HepG2 (cell line): Measurements from ENCODE around the gene RAD50. TPM values are rescaled to one million over a fixed set of nuclear protein-coding genes. Genes with fewer than 3 reads are reported as not detected.

ENCODE experiments used
- ASH2L ChIP-seq: fragments of 300-600, 200-600 bp; sonication (generic); IDR thresholded peaks from 2 replicates; pipeline ENCODE4 v1.7.0; 2017; ENCODE audit warnings: low read depth, mild to moderate bottlenecking, moderate library complexity, mixed read lengths, low read length; ENCODE audit not compliant: insufficient read length
- FLYWCH1 ChIP-seq: sonication (generic); formaldehyde crosslinking; IDR thresholded peaks from 2 replicates; pipeline ENCODE4 v1.8.1; 2023; ENCODE audit warnings: mild to moderate bottlenecking, missing genetic modification reagents
- FOXK2 ChIP-seq: fragments of 450-650 bp; IDR thresholded peaks from 2 replicates; pipeline ENCODE4 v1.6.1; 2016
- GATAD1 ChIP-seq: IDR thresholded peaks from 2 replicates; pipeline ENCODE4 v1.6.1; 2016; ENCODE audit warnings: missing genetic modification reagents, missing compliant biosample characterization
- GATAD2A ChIP-seq: IDR thresholded peaks from 2 replicates; pipeline ENCODE4 v1.6.1; 2016
- KDM5B ChIP-seq: sonication (generic); formaldehyde crosslinking; IDR thresholded peaks from 2 replicates; pipeline ENCODE4 v1.4.0; 2020; ENCODE audit warnings: missing genetic modification reagents, mild to moderate bottlenecking, borderline replicate concordance
- KLF9 ChIP-seq: IDR thresholded peaks from 2 replicates; pipeline ENCODE4 v1.6.1; 2016; ENCODE audit warnings: low read depth
- MLLT10 ChIP-seq: sonication (generic); formaldehyde crosslinking; IDR thresholded peaks from 2 replicates; pipeline ENCODE4 v1.4.0; 2020; ENCODE audit warnings: missing genetic modification reagents
- NFYB ChIP-seq: sonication (generic); formaldehyde crosslinking; IDR thresholded peaks from 2 replicates; pipeline ENCODE4 v1.4.0; 2020; ENCODE audit warnings: missing genetic modification reagents
- RAD21 ChIP-seq: fragments of 450-650 bp; formaldehyde crosslinking; IDR thresholded peaks from 2 replicates; pipeline ENCODE4 v1.5.0; 2020; ENCODE audit warnings: mild to moderate bottlenecking
- SALL1 ChIP-seq: sonication (generic); formaldehyde crosslinking; IDR thresholded peaks from 2 replicates; pipeline ENCODE4 v1.8.0; 2022; ENCODE audit warnings: mild to moderate bottlenecking, missing genetic modification reagents
- YEATS2 ChIP-seq: sonication (generic); formaldehyde crosslinking; IDR thresholded peaks from 2 replicates; pipeline ENCODE4 v1.4.0; 2020; ENCODE audit warnings: missing genetic modification reagents, borderline replicate concordance
- YEATS4 ChIP-seq: sonication (generic); formaldehyde crosslinking; IDR thresholded peaks from 2 replicates; pipeline ENCODE4 v1.4.0; 2020; ENCODE audit warnings: missing genetic modification reagents, borderline replicate concordance
- ZFP36L1 ChIP-seq: sonication (generic); formaldehyde crosslinking; IDR thresholded peaks from 2 replicates; pipeline ENCODE4 v1.8.0; 2022; ENCODE audit warnings: mild to moderate bottlenecking, missing genetic modification reagents, moderate library complexity
- ZNF264 ChIP-seq: sonication (generic); formaldehyde crosslinking; IDR thresholded peaks from 2 replicates; pipeline ENCODE4 v1.4.0; 2020; ENCODE audit warnings: missing genetic modification reagents
- ZNF274 ChIP-seq: sonication (generic); formaldehyde crosslinking; IDR thresholded peaks from 2 replicates; pipeline ENCODE4 v1.5.1; 2020; ENCODE audit warnings: mild to moderate bottlenecking, missing genetic modification reagents
- ZNF30 ChIP-seq: sonication (generic); formaldehyde crosslinking; IDR thresholded peaks from 2 replicates; pipeline ENCODE4 v1.5.0; 2020; ENCODE audit warnings: mild to moderate bottlenecking, missing genetic modification reagents
- ZNF317 ChIP-seq: sonication (generic); formaldehyde crosslinking; IDR thresholded peaks from 2 replicates; pipeline ENCODE4 v1.5.0; 2020; ENCODE audit warnings: mild to moderate bottlenecking, missing genetic modification reagents
- ZNF326 ChIP-seq: sonication (generic); formaldehyde crosslinking; IDR thresholded peaks from 2 replicates; pipeline ENCODE4 v1.4.0; 2020; ENCODE audit warnings: missing genetic modification reagents, borderline replicate concordance
- ZNF333 ChIP-seq: sonication (generic); formaldehyde crosslinking; IDR thresholded peaks from 2 replicates; pipeline ENCODE4 v1.4.0; 2020; ENCODE audit warnings: mild to moderate bottlenecking, missing genetic modification reagents, borderline replicate concordance
- ZNF607 ChIP-seq: sonication (generic); formaldehyde crosslinking; IDR thresholded peaks from 2 replicates; pipeline ENCODE4 v1.5.1; 2020; ENCODE audit warnings: missing genetic modification reagents, mild to moderate bottlenecking, borderline replicate concordance
- ZNF672 ChIP-seq: sonication (generic); formaldehyde crosslinking; IDR thresholded peaks from 2 replicates; pipeline ENCODE4 v1.8.1; 2022; ENCODE audit warnings: missing genetic modification reagents
- ZNF839 ChIP-seq: sonication (generic); formaldehyde crosslinking; IDR thresholded peaks from 2 replicates; pipeline ENCODE4 v1.4.0; 2020; ENCODE audit warnings: missing genetic modification reagents, mild to moderate bottlenecking, borderline replicate concordance
- polyA plus RNA-seq, 8 experiments: library from polyadenylated mRNA; depleted of rRNA in 3 of 8; stranded (reverse) in 7 of 8; unstranded in 1 of 8; fragments of >200 nt; fragmentation: Illumina TruSeq in 4 of 8; extraction: Trizol in 4 of 8; gene quantifications; 2 replicates each; pipeline versions ENCODE4 v1.2.1 to v1.2.3, GENCODE V29; 2011 to 2016; ENCODE audit warnings: low read depth in 4 of 8, missing spikeins in 1 of 8, mixed read lengths in 1 of 8; ENCODE audit not compliant: insufficient read depth in 1 of 8
- total RNA-seq, 5 experiments: library from RNA; depleted of rRNA; stranded (reverse); fragments of >200 nt; fragmentation: Illumina TruSeq; extraction: Trizol; gene quantifications; 2 replicates each; pipeline ENCODE4 v1.2.3, GENCODE V29; 2016; ENCODE audit warnings: low read depth in 1 of 5
- TF ChIP-seq, protein P1 (sequence below): sonication (generic); formaldehyde crosslinking; IDR thresholded peaks from 2 replicates; pipeline ENCODE4 v1.4.0; 2020; ENCODE audit warnings: missing genetic modification reagents, mild to moderate bottlenecking, borderline replicate concordance
- TF ChIP-seq, protein P2 (sequence below): sonication (generic); formaldehyde crosslinking; IDR thresholded peaks from 2 replicates; pipeline ENCODE4 v1.5.0; 2020; ENCODE audit warnings: missing genetic modification reagents
- TF ChIP-seq, protein P3 (sequence below): sonication (generic); formaldehyde crosslinking; IDR thresholded peaks from 2 replicates; pipeline ENCODE4 v1.8.1; 2023; ENCODE audit warnings: mild to moderate bottlenecking, moderate library complexity, missing genetic modification reagents
- TF ChIP-seq, protein P4 (sequence below), 2 experiments: sonication (generic) in 1 of 2; formaldehyde crosslinking in 1 of 2; IDR thresholded peaks; 2 replicates each; pipeline versions ENCODE4 v1.4.0 to v1.6.1; 2018 to 2020; ENCODE audit warnings: missing genetic modification reagents in 2 of 2, borderline replicate concordance in 1 of 2, low read depth in 1 of 2, mild to moderate bottlenecking in 1 of 2, missing biosample characterization in 1 of 2

RAD50 gene
- total and polyA plus RNA-seq, 2 of the 13 experiments (the other 11 are each of a cell fraction or from before 2014, with no cell fraction given), result 19.2 to 23.4 TPM

DNA sequence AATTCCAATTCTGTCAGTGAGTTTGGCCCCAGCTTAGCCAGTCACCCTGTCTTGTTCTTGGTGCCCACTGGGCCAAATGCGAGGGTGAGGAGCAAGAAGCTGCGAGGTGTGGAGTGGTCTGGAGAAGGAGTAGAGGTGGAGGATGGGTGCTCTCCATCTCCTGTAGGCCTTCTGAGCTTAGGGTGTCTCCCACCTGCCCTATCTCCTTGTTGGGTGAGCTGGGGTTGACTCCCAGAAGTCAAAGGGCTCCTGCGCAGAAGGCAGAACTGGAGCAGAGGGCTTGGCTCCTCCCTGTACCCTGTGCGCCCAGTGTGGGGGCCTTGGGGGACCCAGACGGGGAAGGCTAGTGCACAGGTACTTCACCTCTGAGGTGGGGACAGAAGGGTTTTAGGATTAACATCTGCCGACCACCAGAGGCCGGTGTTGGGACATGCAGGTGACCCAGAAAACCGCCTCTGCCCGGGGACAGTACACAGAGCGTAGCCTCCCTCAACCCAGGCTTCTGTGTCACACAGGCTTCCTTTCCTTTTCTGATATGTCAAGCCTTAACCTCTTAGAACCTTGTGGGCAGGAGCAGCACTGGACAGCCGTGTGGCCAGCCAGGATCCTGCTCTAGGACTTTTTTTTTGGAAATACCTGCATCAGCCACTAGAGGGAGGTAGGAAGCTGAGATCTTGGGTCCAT, 30.3 kb upstream of the RAD50 start (continued):
- no peak for TF ChIP-seq FLYWCH1
- peak; percentile 15; the same call in 1 of the 2 replicates for TF ChIP-seq SALL1 (CRISPR knock-in tag)
- TF ChIP-seq ZNF30 (CRISPR knock-in tag), result no peak
- 0 out of 2 replicates have a peak, but pooled peaks have one; percentile 41 for TF ChIP-seq YEATS2 (CRISPR knock-in tag)
- no peak for TF ChIP-seq ZNF274 (CRISPR knock-in tag)
- TF ChIP-seq GATAD1 (CRISPR knock-in tag), result no peak
- TF ChIP-seq, protein P1, sequence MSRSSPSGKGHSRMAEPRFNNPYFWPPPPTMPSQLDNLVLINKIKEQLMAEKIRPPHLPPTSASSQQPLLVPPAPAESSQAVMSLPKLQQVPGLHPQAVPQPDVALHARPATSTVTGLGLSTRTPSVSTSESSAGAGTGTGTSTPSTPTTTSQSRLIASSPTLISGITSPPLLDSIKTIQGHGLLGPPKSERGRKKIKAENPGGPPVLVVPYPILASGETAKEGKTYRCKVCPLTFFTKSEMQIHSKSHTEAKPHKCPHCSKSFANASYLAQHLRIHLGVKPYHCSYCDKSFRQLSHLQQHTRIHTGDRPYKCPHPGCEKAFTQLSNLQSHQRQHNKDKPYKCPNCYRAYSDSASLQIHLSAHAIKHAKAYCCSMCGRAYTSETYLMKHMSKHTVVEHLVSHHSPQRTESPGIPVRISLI (CRISPR knock-in tag), result peak; percentile 59; the same call in 1 of the 2 replicates
- TF ChIP-seq ZNF317 (CRISPR knock-in tag), result 0 out of 2 replicates have a peak, but pooled peaks have one; percentile 21
- no peak for TF ChIP-seq KLF9 (CRISPR knock-in tag)
- TF ChIP-seq, protein P2, sequence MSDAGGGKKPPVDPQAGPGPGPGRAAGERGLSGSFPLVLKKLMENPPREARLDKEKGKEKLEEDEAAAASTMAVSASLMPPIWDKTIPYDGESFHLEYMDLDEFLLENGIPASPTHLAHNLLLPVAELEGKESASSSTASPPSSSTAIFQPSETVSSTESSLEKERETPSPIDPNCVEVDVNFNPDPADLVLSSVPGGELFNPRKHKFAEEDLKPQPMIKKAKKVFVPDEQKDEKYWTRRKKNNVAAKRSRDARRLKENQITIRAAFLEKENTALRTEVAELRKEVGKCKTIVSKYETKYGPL (CRISPR knock-in tag), result no peak
- TF ChIP-seq ASH2L, result peak; percentile 46
- 0 out of 2 replicates have a peak, but pooled peaks have one; percentile 38 for TF ChIP-seq ZNF839 (CRISPR knock-in tag)
- peak; percentile 40; the same call in 1 of the 2 replicates for TF ChIP-seq GATAD2A (CRISPR knock-in tag)
- peak; percentile 82 for TF ChIP-seq RAD21
- TF ChIP-seq, protein P3, sequence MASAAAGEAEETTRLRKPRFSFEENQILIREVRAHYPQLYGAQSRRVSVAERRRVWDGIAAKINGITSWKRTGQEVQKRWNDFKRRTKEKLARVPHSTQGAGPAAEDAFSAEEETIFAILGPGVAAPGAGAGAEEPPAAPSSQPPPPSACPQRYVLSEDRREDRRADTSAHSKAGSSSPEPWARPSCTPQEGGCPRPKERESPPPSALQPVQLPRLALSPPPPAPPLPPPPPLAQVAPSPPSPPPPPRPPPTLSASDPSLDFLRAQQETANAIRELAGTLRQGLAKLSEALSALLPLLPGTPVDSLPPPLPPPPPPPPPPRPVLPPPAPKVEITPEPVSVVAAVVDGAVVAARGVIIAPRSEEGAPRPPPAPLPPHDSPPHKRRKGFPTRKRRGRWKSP (CRISPR knock-in tag), result no peak
- TF ChIP-seq ZNF264 (CRISPR knock-in tag), result no peak
- 0 out of 2 replicates have a peak, but pooled peaks have one; percentile 40 for TF ChIP-seq ZNF607 (CRISPR knock-in tag)
- TF ChIP-seq, protein P4, sequence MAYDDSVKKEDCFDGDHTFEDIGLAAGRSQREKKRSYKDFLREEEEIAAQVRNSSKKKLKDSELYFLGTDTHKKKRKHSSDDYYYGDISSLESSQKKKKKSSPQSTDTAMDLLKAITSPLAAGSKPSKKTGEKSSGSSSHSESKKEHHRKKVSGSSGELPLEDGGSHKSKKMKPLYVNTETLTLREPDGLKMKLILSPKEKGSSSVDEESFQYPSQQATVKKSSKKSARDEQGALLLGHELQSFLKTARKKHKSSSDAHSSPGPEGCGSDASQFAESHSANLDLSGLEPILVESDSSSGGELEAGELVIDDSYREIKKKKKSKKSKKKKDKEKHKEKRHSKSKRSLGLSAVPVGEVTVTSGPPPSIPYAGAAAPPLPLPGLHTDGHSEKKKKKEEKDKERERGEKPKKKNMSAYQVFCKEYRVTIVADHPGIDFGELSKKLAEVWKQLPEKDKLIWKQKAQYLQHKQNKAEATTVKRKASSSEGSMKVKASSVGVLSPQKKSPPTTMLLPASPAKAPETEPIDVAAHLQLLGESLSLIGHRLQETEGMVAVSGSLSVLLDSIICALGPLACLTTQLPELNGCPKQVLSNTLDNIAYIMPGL (CRISPR knock-in tag; IDR thresholded peaks at IDR 0.05; ENCODE audit: borderline replicate concordance in 1 of 2, low read depth in 1 of 2), result peak; percentile 77 to 78; a peak in 2 of 4 replicates
- TF ChIP-seq YEATS4 (CRISPR knock-in tag), result no peak
- no peak for TF ChIP-seq ZNF672 (CRISPR knock-in tag)
- no peak for TF ChIP-seq ZNF326 (CRISPR knock-in tag)
- no peak for TF ChIP-seq MLLT10 (CRISPR knock-in tag)
- no peak for TF ChIP-seq ZFP36L1 (CRISPR knock-in tag)
- TF ChIP-seq KDM5B (CRISPR knock-in tag), result no peak
- no peak for TF ChIP-seq NFYB (CRISPR knock-in tag)
- no peak for TF ChIP-seq FOXK2
- 0 out of 2 replicates have a peak, but pooled peaks have one; percentile 38 for TF ChIP-seq ZNF333 (CRISPR knock-in tag)
